Daoy (cell line): ENCODE data around the gene EEF1AKMT2. TPM values are rescaled to one million over a fixed set of nuclear protein-coding genes. Genes with fewer than 3 reads are reported as not detected.

Source experiments
- DNase-seq: peaks from one replicate; pipeline ENCODE4 v3.0.0-alpha.2; 2015; ENCODE audit warnings: low read depth
- total RNA-seq: library from RNA; depleted of rRNA; stranded (reverse); fragments of >200 nt; shearing (Covaris generic); gene quantifications from 2 replicates; pipeline ENCODE4 v1.2.3, GENCODE V29; 2014; rRNA removed

EEF1AKMT2 gene
- total RNA-seq, 1 experiment from 2014 or later = 43.0 TPM

DNA sequence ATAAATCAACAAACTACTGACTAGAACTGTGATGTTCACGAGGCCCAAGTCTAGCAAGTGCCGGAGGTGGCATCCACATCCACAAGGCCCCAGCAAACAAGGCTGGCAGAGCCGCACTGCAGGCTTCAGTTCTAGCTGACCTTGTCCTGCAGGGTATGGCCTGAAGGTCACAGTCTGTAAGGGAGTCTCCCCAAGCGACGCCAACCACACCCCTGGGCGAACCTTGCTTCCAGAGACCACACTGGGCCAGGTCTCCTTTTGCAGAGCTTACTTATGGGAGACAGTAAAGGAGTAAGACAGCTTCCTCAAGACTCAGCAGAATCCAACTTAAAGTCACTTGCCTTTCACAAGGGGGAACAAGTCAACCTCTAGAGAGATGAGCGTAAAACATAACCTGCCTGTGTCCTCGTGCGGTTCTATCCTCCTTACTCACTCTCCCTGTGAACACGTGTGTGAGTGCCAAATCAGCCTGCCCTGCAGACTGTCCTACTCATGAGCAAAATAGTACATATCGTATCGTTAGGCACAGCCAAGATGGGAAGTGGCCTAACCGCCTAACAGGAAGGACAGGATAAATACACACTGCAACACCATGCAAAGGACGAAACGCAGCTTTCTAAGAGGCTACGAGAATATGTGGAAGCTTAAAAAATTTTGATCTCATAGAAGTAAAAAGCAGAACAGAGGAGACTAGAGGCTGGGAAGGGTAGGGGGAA, 70.2 kb downstream of the EEF1AKMT2 start:
- DNase-seq = no peak

DNA sequence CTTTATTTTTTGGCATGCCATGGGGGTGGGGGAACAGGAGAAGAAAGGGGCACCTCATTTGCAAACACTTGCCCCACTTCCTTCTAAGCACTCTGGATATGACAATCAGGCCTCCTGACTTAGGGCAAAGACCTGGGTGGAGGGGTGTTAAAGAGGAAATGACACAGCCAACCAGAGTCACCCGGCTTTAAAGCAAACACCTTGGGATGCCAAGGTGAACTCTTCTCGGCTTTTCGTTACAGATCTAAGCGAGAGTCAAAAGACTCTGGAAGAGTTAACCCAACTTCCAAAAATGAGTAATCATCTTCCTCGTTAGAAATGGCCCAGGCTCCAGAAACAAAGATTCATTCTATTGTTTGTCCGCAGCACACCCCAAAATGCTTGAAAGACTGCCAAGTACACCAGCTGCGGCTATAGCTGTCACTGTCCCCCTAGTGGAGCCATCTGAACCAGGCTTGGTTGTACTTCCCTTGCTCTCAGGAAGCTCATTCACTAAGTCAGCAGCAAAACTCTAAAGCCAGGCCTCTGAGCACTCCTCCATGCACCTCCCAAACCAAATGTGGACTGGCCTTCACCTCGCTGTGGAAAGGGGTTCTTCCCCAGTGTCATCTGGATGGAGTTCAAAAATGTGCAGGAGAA, 72.4 kb downstream of the EEF1AKMT2 start:
- no peak for DNase-seq

DNA sequence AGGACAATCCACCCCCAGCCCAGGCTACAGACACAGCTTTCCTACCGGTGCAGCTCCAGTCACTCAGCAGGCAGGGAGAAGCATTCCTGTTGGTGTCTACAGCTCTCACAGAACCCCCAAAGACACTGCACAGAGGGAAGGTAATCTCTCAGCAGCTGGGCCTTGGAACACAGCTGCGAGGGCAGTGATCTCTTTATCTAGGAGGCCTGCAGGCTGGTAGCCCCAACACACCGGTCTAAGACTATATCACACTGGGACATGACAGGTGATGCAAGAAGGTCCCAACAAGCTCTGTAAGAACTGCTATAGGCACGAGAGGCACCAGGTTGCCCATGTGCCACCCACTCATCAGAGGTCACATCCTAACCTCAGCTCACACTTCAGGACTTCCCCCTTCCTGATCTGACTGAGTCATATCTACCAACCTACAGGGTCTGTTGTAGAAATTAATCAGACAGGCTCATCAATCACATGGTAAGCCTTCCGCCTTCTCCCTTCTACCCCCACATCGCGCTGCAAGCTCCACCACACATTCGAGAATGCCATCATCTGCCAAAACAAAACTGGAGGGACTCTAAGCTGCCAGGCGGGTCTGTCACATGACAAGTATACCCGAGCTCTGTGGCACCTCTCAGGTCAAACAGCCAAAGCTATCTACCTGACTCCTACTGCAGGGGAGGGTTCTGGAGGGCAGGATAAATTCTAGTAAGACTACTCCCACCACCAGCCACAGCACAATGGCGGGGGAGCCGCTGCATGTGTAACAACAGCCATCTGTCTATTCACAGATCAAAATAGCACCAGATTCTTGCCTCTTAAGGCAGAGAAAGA, 73.6 kb downstream of the EEF1AKMT2 start:
- peak; percentile 21 for DNase-seq

DNA sequence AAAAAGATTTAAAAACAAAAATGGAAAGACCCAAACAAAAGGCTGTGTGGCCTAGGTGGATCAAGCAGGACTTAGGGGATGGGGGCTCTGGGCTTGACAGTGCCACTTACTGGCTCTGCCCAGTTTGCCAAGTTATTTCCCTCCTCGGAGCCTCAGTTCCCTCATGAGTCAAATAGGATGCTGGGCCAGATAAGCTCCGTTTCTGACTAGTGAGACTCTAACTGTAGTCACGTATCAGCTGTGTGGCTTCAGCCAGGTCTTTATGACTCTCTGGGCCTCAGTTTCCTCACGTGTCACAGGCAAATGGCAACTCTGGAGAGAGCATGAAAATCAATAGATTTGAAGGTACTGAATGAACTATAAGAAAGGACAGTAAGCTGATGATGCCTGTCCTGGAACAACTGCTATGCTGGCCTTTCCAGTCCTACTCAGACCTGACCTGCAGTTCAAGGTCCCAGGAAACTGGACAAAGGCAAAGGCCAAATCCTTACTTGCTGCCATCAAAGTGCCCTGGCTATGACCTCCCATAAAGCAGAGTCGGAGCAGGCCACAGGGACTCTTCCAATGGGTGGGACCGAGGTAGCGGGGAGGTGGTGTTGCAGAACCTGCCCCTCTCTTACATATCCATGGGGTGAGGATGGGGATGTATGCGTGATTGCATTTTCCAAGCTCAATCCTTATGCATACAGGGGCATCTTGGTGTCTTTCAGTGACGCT, 74.5 kb downstream of the EEF1AKMT2 start:
- DNase-seq = no peak

DNA sequence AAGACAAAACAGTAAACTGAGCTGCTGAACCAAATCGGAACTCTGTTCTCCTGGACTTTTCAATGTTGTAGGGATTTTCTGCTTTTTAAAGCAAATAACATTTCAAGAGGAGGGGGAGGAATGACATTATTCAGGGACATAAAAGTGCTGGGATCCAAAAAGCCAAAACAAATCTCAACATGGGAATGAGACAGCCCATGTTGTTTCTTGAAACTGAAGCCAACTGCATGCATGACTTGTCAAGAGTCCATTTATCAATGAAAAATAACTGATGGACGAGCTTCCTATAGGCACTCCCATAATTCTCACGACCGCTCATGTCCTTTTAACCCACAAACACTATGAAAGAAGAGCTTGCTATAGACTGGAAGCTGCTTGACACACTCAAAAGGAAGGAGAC, 75.3 kb downstream of the EEF1AKMT2 start:
- DNase-seq = no peak

DNA sequence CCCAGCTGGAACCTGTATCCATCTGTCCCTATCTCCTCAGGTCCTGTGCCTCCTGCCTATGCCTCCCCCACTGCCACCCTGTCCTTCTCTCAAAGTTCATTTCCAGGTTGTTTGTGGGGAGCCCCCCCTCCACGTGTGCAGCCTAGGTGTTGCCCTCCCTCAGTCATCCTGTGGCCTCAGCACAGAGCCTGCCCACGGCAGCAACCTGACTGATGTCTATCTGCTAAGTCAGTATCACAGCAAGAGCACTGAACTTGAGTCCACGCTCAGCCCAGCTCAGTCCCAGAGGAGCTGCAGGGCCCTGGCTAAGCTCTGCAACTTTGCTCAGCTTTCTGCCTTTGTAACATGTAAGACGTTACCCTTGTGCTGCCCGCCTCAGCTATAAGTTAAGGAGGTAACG, 76.2 kb downstream of the EEF1AKMT2 start:
- no peak for DNase-seq

DNA sequence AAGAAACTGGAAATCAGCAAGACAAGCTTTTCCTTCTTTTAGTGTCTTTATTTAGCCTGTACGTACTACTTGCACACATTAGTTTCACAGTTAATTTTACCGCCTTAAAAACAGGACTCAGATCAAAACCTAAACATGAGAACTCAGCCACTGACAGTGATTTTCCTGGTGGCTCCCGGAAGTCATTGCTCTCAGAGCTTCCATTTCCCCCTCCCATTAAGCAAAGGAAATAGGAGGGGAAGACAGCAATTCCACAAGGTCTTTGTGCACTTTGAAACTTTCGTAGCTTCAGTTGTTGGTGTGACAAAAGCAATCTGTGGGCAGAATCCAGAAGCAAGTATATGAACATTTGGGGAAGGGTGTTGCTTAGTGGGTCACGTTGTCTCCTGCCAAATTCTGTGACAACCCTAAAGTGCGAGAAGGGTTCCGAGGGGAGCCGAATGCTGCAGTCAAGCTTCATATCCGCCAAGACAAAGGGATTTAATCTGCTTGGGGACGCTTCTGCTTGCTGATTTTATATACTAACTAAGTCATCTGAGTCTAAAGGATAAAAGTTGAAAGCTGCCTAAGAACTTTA, 77.9 kb downstream of the EEF1AKMT2 start:
- no peak for DNase-seq

DNA sequence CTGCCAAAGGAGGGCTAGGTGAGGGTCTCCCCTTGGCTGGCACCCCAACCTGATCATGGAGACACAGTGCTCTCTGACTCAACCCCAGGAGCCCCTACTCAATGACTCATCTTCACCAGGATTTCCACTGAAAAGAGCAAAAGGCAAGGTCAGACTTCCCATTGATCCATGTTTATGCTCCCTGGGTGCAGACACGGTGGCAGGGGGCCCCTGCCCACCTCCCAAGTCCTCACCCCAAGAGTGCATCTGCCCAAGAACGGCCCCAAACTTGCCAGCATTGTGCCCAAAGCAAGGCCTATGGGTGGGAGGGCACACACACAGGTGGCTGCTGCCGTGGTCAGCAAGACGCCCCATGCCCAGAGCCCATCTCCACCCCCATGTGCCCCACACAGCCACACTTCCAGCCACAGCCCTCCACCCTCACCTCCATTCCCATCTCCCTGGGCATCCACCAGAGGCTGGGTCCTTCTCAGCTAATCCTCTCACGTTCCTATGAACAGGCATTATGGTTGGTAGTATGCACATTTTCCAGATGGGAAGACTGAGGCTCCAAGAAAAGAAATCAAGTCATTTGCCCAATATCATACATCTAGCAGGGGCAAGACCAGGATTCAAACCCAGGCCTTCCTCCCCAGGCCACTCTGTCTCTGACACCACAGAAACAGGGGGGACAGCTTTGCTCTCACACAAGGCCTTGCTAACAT, 78.8 kb downstream of the EEF1AKMT2 start:
- DNase-seq = no peak

DNA sequence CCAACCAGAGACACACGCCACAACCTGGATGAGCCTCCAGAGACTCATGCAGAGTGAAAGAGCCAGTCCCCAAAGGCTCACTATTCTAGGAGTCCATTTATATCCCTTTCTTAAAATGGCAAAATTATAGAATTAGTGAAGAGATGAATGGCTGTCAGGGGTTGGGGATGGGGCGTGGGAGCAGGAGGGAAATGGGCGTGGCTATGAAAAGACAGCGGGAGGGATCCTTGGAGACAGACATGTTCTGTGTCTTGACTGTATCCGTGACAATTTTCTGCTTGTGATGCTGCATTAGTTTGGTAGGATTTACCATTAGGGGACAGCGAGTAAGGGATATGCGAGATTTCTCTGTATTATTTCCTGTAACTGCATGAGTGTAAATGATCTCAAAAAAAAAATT, 80.5 kb downstream of the EEF1AKMT2 start:
- DNase-seq = no peak

DNA sequence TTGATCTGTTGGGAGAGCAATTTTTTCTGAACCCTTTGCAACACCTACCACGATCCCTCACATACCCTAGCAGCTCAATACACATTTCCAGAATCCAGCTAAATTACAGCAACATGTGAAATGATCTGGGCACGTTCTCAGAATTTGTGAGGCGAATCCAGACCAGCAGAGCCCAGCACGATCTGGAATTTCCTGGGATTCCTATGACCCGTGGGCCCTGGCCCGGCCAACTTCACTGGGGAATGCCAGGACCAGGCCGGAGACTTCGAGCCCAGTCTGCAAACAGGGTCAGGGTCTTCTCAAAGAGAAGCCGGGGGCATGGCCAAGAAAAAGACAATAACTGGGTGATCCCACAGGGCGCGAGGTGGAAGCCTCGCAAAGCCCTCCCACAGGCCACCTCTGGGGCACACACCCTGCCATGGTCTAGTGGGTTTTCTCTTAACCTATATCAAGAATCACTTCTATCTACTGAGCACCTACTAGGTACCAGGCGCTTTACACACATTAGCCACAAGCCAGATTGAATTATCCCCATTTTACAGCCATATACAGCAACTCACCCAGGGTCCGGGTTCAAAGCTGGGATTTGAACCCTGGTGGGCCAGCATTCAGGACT, 81.3 kb downstream of the EEF1AKMT2 start:
- DNase-seq = no peak

DNA sequence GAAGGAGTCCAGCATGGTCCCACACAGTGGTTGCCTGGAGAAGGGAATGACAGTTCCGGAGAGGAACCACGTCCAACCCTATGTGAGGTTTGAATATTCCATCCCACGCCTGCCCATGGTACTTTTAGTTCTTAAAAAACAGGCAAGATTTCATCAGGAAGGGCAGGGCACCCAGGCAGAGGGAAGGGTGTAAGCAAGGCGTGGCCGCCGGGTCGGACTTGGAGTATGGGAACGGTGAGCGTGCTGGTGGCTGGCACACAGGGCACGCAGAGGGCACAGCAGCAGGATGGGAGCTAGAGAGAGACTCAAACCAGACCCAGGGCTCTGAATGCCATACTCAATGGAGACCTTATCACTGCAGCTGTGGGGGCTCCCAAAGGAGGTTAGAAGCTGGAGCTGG, 81.8 kb downstream of the EEF1AKMT2 start:
- DNase-seq = no peak

DNA sequence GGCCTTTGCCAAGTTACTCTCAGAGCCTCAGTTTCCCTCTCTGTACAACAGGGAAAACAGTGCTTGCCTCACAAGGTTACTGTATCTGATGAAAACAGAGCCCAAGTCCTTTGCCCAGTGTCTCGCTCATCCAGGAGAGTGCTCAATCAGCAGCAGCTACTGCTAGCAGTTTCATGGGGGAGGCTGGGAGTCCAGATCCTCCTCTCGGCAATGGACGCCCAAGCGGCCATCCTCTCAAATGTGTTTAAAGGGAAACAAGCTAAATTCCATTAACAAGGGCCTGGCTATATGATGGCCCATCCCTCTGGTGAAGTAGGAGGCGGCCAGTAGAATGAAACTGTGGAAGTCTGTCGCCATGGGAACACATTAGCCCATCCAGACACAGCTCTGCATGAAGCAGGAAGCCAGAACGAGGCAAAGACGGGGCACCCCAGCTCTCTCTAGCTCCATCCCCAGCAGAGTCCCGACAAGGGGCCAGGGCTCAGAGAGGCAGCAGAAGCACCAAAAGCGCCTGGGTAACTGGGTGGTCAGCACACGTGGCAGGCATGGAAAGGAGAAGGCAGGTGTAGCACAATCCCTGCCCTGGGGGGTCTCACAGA, 82.7 kb downstream of the EEF1AKMT2 start:
- no peak for DNase-seq

DNA sequence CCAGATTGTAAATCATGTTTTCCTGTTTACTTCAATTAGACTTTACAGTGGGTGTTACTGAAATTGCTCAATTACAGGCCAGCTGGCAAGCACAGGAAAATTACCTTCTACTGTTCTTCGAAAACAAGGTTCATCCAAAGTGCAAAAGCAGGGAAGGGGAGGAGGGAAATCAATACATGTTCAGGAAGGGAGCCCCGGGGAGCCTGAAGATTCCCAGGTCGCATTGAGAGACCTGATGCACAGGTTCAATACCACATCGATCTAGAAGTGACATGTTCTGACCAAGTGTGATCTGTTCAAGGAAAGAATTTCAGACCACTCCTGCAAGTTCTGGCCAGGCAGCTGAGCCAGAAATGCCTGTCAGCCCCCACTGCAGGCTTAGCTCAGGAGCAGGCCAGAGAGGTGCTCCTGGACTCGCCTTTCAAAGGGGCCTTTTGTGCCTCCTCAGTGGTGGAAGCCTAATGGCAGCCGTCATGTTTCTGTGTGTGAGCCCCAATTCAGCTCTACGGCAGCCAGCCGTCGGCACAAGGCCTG, 83.4 kb downstream of the EEF1AKMT2 start:
- DNase-seq = no peak

Other genes starting within 250 kb of the EEF1AKMT2 start
- gene FAM53B, start 47.5 kb downstream of the EEF1AKMT2 start, total RNA-seq = 11.4 and 12.1 TPM in 2 replicates
- gene ABRAXAS2, start 9.9 kb upstream of the EEF1AKMT2 start, total RNA-seq = 10.9 and 11.1 TPM in 2 replicates
- 13.7 and 23.7 TPM in 2 replicates for gene ZRANB1, start 150.2 kb upstream of the EEF1AKMT2 start, total RNA-seq